ENCODE measurements around the gene ALDH9A1.
"Not testable (repeated sequence)": the region's sequence is repeated elsewhere in the genome, so short reads cannot be mapped to it uniquely, and the experiment has no call there.

The ALDH9A1 gene

GRCh38 chr1:165686121-165686970 lies 12.0 kb downstream of the ALDH9A1 start:
- DNase-seq, result no peak

- no peak for DNase-seq
Observed at GRCh38 chr1:165683848-165684485, 14.4 kb downstream of the ALDH9A1 start.

- DNase-seq, result not testable (repeated sequence)
Observed at GRCh38 chr1:165680773-165681172, 17.6 kb downstream of the ALDH9A1 start.

- DNase-seq, result no peak
Observed at GRCh38 chr1:165680303-165680702, 18.1 kb downstream of the ALDH9A1 start.

- DNase-seq, result no peak
Observed at GRCh38 chr1:165679282-165680036, 18.9 kb downstream of the ALDH9A1 start.

- no peak for DNase-seq
Observed at GRCh38 chr1:165678509-165678908, 19.9 kb downstream of the ALDH9A1 start.

GRCh38 chr1:165675794-165676193 lies 22.6 kb downstream of the ALDH9A1 start:
- no peak for DNase-seq

GRCh38 chr1:165674599-165674998 lies 23.8 kb downstream of the ALDH9A1 start:
- no peak for DNase-seq

- DNase-seq, result no peak
Observed at GRCh38 chr1:165671526-165671925, 26.8 kb downstream of the ALDH9A1 start.

- DNase-seq, result no peak
Observed at GRCh38 chr1:165668184-165668583, 30.2 kb downstream of the ALDH9A1 start.

GRCh38 chr1:165666152-165666825 lies 32.1 kb downstream of the ALDH9A1 start:
- no peak for DNase-seq

- no peak for DNase-seq
Observed at GRCh38 chr1:165662186-165662585, 36.2 kb downstream of the ALDH9A1 start.

GRCh38 chr1:165661703-165662102 lies 36.7 kb downstream of the ALDH9A1 start:
- DNase-seq, result no peak

GRCh38 chr1:165659581-165659895 lies 38.8 kb downstream of the ALDH9A1 start:
- DNase-seq, result no peak

GRCh38 chr1:165658766-165659580 lies 39.4 kb downstream of the ALDH9A1 start:
- not testable (repeated sequence) for DNase-seq

GRCh38 chr1:165650981-165651625 lies 47.3 kb downstream of the ALDH9A1 start:
- no peak for DNase-seq

GRCh38 chr1:165648919-165649572 lies 49.3 kb downstream of the ALDH9A1 start:
- DNase-seq, result no peak

- no peak for DNase-seq
Observed at GRCh38 chr1:165647970-165648369, 50.4 kb downstream of the ALDH9A1 start.

- DNase-seq, result no peak
Observed at GRCh38 chr1:165647517-165647916, 50.8 kb downstream of the ALDH9A1 start.

- DNase-seq, result peak; percentile 9
Observed at GRCh38 chr1:165645654-165646366, 52.6 kb downstream of the ALDH9A1 start.

Data from stimulated activated naive CD4-positive, alpha-beta T cell treated with Interleukin-2 at 50 U/mL for 16 hours (primary cell).